HEK293 (cell line): ENCODE results near the gene SFXN3.

Experiments
- EGR2 ChIP-seq: fragments of 450-650 bp; formaldehyde crosslinking; IDR thresholded peaks from 2 replicates; pipeline ENCODE4 v1.5.1; 2016; ENCODE audit warnings: low read depth, missing biosample characterization, missing genetic modification characterization
- GFI1B ChIP-seq: fragments of 450-650 bp; formaldehyde crosslinking; IDR thresholded peaks from 2 replicates; pipeline ENCODE4 v1.5.1; 2016; ENCODE audit warnings: missing biosample characterization, missing genetic modification characterization
- GLI2 ChIP-seq: fragments of 450-650 bp; formaldehyde crosslinking; IDR thresholded peaks from 2 replicates; pipeline ENCODE4; 2017; ENCODE audit warnings: missing biosample characterization, missing genetic modification characterization, low read depth, borderline replicate concordance
- GLI4 ChIP-seq: fragments of 450-650 bp; formaldehyde crosslinking; IDR thresholded peaks from 2 replicates; pipeline ENCODE4 v1.5.1; 2016; ENCODE audit warnings: missing biosample characterization, missing genetic modification characterization
- MEIS1 ChIP-seq: sonication (generic); formaldehyde crosslinking; IDR thresholded peaks from 2 replicates; pipeline ENCODE4 v1.8.1; 2022; ENCODE audit warnings: missing genetic modification reagents, mild to moderate bottlenecking, borderline replicate concordance
- MYNN ChIP-seq: fragments of 450-650 bp; formaldehyde crosslinking; IDR thresholded peaks from 2 replicates; pipeline ENCODE4 v1.5.1; 2016; ENCODE audit warnings: missing biosample characterization, missing genetic modification characterization, borderline replicate concordance
- SP7 ChIP-seq: fragments of 450-650 bp; formaldehyde crosslinking; IDR thresholded peaks from 2 replicates; pipeline ENCODE4 v1.5.1; 2016; ENCODE audit warnings: missing biosample characterization, missing genetic modification characterization
- TCF7L2 ChIP-seq: IDR thresholded peaks from 2 replicates; pipeline ENCODE4 v1.6.1; 2011; ENCODE audit warnings: low read depth, mild to moderate bottlenecking, inconsistent platforms, low read length, moderate library complexity, borderline replicate concordance
- TRIM28 ChIP-seq: IDR thresholded peaks from 2 replicates; pipeline ENCODE4 v1.6.1; 2011; ENCODE audit warnings: low read length, control low read depth, borderline replicate concordance
- ZFHX2 ChIP-seq: fragments of 450-650 bp; formaldehyde crosslinking; conservative IDR thresholded peaks from 2 replicates; pipeline ENCODE4 v1.5.1; 2016; ENCODE audit warnings: missing biosample characterization, missing genetic modification characterization
- ZFP41 ChIP-seq: fragments of 450-650 bp; formaldehyde crosslinking; IDR thresholded peaks from 2 replicates; pipeline ENCODE4 v1.5.1; 2016; ENCODE audit warnings: missing biosample characterization, missing genetic modification characterization, borderline replicate concordance
- ZIC2 ChIP-seq: fragments of 450-650 bp; formaldehyde crosslinking; IDR thresholded peaks from 2 replicates; pipeline ENCODE4 v1.5.1; 2016; ENCODE audit warnings: missing biosample characterization, missing genetic modification characterization
- ZNF121 ChIP-seq: fragments of 450-650 bp; formaldehyde crosslinking; IDR thresholded peaks from 2 replicates; pipeline ENCODE4 v1.5.1; 2016; ENCODE audit warnings: missing biosample characterization, missing genetic modification characterization
- ZNF223 ChIP-seq: fragments of 450-650 bp; formaldehyde crosslinking; IDR thresholded peaks from 2 replicates; pipeline ENCODE4 v1.5.1; 2016; ENCODE audit warnings: missing biosample characterization, missing genetic modification characterization
- ZNF248 ChIP-seq: fragments of 450-650 bp; formaldehyde crosslinking; IDR thresholded peaks from 2 replicates; pipeline ENCODE4 v1.5.1; 2017; ENCODE audit warnings: missing biosample characterization, missing genetic modification characterization
- ZNF366 ChIP-seq: fragments of 450-650 bp; formaldehyde crosslinking; conservative IDR thresholded peaks from 2 replicates; pipeline ENCODE4 v1.5.1; 2016; ENCODE audit warnings: missing biosample characterization, missing genetic modification characterization
- ZNF426 ChIP-seq: fragments of 450-650 bp; formaldehyde crosslinking; IDR thresholded peaks from 2 replicates; pipeline ENCODE4 v1.5.1; 2017; ENCODE audit warnings: missing biosample characterization, missing genetic modification characterization, mild to moderate bottlenecking, inconsistent platforms, moderate library complexity
- ZNF510 ChIP-seq: fragments of 450-650 bp; formaldehyde crosslinking; IDR thresholded peaks from 2 replicates; pipeline ENCODE4 v1.5.1; 2018; ENCODE audit warnings: mild to moderate bottlenecking, missing genetic modification characterization, missing biosample characterization; ENCODE audit not compliant: insufficient replicate concordance
- ZNF549 ChIP-seq: fragments of 450-650 bp; IDR thresholded peaks from 2 replicates; pipeline ENCODE4 v1.5.1; 2018; ENCODE audit warnings: missing biosample characterization, missing genetic modification characterization, mild to moderate bottlenecking, inconsistent platforms, moderate library complexity
- ZNF560 ChIP-seq: fragments of 450-650 bp; formaldehyde crosslinking; IDR thresholded peaks from 2 replicates; pipeline ENCODE4 v1.5.1; 2017; ENCODE audit warnings: missing biosample characterization, missing genetic modification characterization, borderline replicate concordance
- ZNF670 ChIP-seq: fragments of 450-650 bp; formaldehyde crosslinking; IDR thresholded peaks from 2 replicates; pipeline ENCODE4 v1.5.1; 2016; ENCODE audit warnings: missing biosample characterization, missing genetic modification characterization, low read depth
- ZXDB ChIP-seq: fragments of 450-650 bp; formaldehyde crosslinking; IDR thresholded peaks from 2 replicates; pipeline ENCODE4 v1.5.1; 2016; ENCODE audit warnings: missing biosample characterization, missing genetic modification characterization
- TF ChIP-seq, protein P1 (sequence below): fragments of 450-650 bp; formaldehyde crosslinking; IDR thresholded peaks from 2 replicates; pipeline ENCODE4 v1.5.1; 2016; ENCODE audit warnings: missing biosample characterization, missing genetic modification characterization
- TF ChIP-seq, protein P2 (sequence below): fragments of 450-650 bp; formaldehyde crosslinking; IDR thresholded peaks from 2 replicates; pipeline ENCODE4; 2016; ENCODE audit warnings: missing biosample characterization, missing genetic modification characterization
- TF ChIP-seq, protein P3 (sequence below): fragments of 450-650 bp; formaldehyde crosslinking; IDR thresholded peaks from 2 replicates; pipeline ENCODE4 v1.5.1; 2016; ENCODE audit warnings: missing biosample characterization, missing genetic modification characterization
- TF ChIP-seq, protein P4 (sequence below): fragments of 450-650 bp; formaldehyde crosslinking; IDR thresholded peaks from 2 replicates; pipeline ENCODE4 v1.5.1; 2016; ENCODE audit warnings: missing biosample characterization, missing genetic modification characterization
- TF ChIP-seq, protein P5 (sequence below): fragments of 450-650 bp; formaldehyde crosslinking; conservative IDR thresholded peaks from 2 replicates; pipeline ENCODE4 v1.5.1; 2016; ENCODE audit warnings: low read depth, missing biosample characterization, missing genetic modification characterization
- TF ChIP-seq, protein P6 (sequence below): fragments of 450-650 bp; formaldehyde crosslinking; IDR thresholded peaks from 2 replicates; pipeline ENCODE4 v1.5.1; 2016; ENCODE audit warnings: missing biosample characterization, missing genetic modification characterization

SFXN3 gene

DNA sequence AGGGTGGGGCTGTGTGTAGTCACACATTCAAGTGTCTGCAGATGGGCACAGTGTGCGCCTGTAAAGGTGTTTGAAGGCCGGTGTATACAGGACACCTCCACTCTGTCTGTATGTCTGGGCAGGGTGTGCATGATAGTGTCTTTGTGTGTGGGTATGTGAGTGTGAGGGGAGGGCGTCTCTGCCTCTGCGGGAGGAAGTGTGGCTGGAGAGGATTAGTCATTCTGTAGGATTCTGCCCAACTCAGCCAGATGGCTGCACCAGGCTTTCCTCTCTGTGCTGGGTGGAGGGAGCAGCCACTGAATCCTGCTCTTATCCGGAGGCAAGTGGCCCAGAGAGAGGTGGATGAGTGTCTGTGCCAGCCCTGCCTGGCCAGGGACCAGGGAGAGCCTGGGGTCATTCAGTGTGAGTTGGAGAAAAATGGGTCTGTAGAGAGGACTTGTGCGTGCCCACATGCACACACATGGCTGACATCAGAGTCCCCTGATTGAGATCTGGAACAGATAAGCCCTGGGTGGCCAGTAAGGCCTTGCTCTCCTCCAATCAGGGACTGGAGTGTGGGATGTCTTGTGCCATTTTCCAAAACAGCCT, 1.7 kb downstream of the SFXN3 start (continued):
- TF ChIP-seq, protein P1, sequence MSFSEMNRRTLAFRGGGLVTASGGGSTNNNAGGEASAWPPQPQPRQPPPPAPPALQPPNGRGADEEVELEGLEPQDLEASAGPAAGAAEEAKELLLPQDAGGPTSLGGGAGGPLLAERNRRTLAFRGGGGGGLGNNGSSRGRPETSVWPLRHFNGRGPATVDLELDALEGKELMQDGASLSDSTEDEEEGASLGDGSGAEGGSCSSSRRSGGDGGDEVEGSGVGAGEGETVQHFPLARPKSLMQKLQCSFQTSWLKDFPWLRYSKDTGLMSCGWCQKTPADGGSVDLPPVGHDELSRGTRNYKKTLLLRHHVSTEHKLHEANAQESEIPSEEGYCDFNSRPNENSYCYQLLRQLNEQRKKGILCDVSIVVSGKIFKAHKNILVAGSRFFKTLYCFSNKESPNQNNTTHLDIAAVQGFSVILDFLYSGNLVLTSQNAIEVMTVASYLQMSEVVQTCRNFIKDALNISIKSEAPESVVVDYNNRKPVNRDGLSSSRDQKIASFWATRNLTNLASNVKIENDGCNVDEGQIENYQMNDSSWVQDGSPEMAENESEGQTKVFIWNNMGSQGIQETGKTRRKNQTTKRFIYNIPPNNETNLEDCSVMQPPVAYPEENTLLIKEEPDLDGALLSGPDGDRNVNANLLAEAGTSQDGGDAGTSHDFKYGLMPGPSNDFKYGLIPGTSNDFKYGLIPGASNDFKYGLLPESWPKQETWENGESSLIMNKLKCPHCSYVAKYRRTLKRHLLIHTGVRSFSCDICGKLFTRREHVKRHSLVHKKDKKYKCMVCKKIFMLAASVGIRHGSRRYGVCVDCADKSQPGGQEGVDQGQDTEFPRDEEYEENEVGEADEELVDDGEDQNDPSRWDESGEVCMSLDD (tag by site-specific recombination): peak; percentile 50; the same call in 1 of the 2 replicates
- TF ChIP-seq, protein P2, sequence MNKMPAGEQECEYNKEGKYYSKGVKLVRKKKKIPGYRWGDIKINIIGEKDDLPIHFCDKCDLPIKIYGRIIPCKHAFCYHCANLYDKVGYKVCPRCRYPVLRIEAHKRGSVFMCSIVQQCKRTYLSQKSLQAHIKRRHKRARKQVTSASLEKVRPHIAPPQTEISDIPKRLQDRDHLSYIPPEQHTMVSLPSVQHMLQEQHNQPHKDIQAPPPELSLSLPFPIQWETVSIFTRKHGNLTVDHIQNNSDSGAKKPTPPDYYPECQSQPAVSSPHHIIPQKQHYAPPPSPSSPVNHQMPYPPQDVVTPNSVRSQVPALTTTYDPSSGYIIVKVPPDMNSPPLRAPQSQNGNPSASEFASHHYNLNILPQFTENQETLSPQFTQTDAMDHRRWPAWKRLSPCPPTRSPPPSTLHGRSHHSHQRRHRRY (tag by site-specific recombination): no peak
- peak; percentile 81 for TF ChIP-seq ZFHX2 (tag by site-specific recombination)
- peak; percentile 85 for TF ChIP-seq EGR2
- no peak for TF ChIP-seq ZNF549 (tag by site-specific recombination)
- TF ChIP-seq ZNF223 (tag by site-specific recombination): no peak
- TF ChIP-seq, protein P3, sequence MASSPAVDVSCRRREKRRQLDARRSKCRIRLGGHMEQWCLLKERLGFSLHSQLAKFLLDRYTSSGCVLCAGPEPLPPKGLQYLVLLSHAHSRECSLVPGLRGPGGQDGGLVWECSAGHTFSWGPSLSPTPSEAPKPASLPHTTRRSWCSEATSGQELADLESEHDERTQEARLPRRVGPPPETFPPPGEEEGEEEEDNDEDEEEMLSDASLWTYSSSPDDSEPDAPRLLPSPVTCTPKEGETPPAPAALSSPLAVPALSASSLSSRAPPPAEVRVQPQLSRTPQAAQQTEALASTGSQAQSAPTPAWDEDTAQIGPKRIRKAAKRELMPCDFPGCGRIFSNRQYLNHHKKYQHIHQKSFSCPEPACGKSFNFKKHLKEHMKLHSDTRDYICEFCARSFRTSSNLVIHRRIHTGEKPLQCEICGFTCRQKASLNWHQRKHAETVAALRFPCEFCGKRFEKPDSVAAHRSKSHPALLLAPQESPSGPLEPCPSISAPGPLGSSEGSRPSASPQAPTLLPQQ (tag by site-specific recombination): peak; percentile 61
- no peak for TF ChIP-seq ZNF670
- TF ChIP-seq MEIS1 (CRISPR knock-in tag): no peak
- TF ChIP-seq ZNF560 (tag by site-specific recombination): no peak
- TF ChIP-seq ZIC2 (tag by site-specific recombination): peak; percentile 41; the same call in 1 of the 2 replicates
- TF ChIP-seq ZNF510 (tag by site-specific recombination): no peak
- TF ChIP-seq TRIM28: no peak
- TF ChIP-seq, protein P4, sequence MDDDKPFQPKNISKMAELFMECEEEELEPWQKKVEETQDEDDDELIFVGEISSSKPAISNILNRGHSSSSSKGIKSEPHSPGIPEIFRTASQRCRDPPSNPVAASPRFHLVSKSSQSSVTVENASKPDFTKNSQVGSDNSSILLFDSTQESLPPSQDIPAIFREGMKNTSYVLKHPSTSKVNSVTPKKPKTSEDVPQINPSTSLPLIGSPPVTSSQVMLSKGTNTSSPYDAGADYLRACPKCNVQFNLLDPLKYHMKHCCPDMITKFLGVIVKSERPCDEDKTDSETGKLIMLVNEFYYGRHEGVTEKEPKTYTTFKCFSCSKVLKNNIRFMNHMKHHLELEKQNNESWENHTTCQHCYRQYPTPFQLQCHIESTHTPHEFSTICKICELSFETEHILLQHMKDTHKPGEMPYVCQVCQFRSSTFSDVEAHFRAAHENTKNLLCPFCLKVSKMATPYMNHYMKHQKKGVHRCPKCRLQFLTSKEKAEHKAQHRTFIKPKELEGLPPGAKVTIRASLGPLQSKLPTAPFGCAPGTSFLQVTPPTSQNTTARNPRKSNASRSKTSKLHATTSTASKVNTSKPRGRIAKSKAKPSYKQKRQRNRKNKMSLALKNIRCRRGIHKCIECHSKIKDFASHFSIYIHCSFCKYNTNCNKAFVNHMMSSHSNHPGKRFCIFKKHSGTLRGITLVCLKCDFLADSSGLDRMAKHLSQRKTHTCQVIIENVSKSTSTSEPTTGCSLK (tag by site-specific recombination): no peak
- TF ChIP-seq, protein P5, sequence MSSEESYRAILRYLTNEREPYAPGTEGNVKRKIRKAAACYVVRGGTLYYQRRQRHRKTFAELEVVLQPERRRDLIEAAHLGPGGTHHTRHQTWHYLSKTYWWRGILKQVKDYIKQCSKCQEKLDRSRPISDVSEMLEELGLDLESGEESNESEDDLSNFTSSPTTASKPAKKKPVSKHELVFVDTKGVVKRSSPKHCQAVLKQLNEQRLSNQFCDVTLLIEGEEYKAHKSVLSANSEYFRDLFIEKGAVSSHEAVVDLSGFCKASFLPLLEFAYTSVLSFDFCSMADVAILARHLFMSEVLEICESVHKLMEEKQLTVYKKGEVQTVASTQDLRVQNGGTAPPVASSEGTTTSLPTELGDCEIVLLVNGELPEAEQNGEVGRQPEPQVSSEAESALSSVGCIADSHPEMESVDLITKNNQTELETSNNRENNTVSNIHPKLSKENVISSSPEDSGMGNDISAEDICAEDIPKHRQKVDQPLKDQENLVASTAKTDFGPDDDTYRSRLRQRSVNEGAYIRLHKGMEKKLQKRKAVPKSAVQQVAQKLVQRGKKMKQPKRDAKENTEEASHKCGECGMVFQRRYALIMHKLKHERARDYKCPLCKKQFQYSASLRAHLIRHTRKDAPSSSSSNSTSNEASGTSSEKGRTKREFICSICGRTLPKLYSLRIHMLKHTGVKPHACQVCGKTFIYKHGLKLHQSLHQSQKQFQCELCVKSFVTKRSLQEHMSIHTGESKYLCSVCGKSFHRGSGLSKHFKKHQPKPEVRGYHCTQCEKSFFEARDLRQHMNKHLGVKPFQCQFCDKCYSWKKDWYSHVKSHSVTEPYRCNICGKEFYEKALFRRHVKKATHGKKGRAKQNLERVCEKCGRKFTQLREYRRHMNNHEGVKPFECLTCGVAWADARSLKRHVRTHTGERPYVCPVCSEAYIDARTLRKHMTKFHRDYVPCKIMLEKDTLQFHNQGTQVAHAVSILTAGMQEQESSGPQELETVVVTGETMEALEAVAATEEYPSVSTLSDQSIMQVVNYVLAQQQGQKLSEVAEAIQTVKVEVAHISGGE (tag by site-specific recombination): no peak
- no peak for TF ChIP-seq ZNF121 (tag by site-specific recombination)
- TF ChIP-seq GFI1B (tag by site-specific recombination): 0 out of 2 replicates have a peak, but pooled peaks have one; percentile 14
- TF ChIP-seq MYNN (tag by site-specific recombination): no peak
- no peak for TF ChIP-seq GLI4 (tag by site-specific recombination)
- TF ChIP-seq ZNF366 (tag by site-specific recombination): peak; percentile 87
- TF ChIP-seq, protein P6, sequence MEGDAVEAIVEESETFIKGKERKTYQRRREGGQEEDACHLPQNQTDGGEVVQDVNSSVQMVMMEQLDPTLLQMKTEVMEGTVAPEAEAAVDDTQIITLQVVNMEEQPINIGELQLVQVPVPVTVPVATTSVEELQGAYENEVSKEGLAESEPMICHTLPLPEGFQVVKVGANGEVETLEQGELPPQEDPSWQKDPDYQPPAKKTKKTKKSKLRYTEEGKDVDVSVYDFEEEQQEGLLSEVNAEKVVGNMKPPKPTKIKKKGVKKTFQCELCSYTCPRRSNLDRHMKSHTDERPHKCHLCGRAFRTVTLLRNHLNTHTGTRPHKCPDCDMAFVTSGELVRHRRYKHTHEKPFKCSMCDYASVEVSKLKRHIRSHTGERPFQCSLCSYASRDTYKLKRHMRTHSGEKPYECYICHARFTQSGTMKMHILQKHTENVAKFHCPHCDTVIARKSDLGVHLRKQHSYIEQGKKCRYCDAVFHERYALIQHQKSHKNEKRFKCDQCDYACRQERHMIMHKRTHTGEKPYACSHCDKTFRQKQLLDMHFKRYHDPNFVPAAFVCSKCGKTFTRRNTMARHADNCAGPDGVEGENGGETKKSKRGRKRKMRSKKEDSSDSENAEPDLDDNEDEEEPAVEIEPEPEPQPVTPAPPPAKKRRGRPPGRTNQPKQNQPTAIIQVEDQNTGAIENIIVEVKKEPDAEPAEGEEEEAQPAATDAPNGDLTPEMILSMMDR: no peak
- no peak for TF ChIP-seq ZNF248 (tag by site-specific recombination)
- TF ChIP-seq TCF7L2: no peak
- no peak for TF ChIP-seq GLI2 (tag by site-specific recombination)
- TF ChIP-seq SP7: peak; percentile 74
- TF ChIP-seq ZFP41 (tag by site-specific recombination): no peak
- TF ChIP-seq ZXDB (tag by site-specific recombination): peak; percentile 31
- TF ChIP-seq ZNF426: no peak
